ENCODE measurements around the gene SMARCD1.
"Not testable (repeated sequence)": the region's sequence is repeated elsewhere in the genome, so short reads cannot be mapped to it uniquely, and the experiment has no call there.

GRCh38 chr12:50148011-50148410 lies 62.9 kb downstream of the SMARCD1 start:
- not testable (repeated sequence) for TF ChIP-seq CTCF, EZH2phosphoT487 (IDR thresholded peaks at IDR 0.05; ENCODE audit: low read length)

Data from MM.1S (cell line).